GM23248 (cell line): ENCODE data around the gene GLB1L3.

Experiments
- EZH2 ChIP-seq: fragments of 200-600 bp; sonication (generic); IDR thresholded peaks from 2 replicates; pipeline ENCODE4 v1.6.1; 2018; ENCODE audit warnings: antibody characterized with exemption, mild to moderate bottlenecking; ENCODE audit not compliant: insufficient read depth, poor library complexity, severe bottlenecking
- EZH2phosphoT487 ChIP-seq: fragments of 200-600 bp; sonication (generic); IDR thresholded peaks from 2 replicates; pipeline ENCODE4 v1.6.1; 2018; ENCODE audit warnings: antibody characterized with exemption, moderate library complexity, mild to moderate bottlenecking, low read depth; ENCODE audit not compliant: insufficient read depth

GRCh38 chr11:134254433-134255183 is 21.6 kb upstream of the GLB1L3 start:
- no peak for TF ChIP-seq EZH2phosphoT487
- no peak for TF ChIP-seq EZH2
